Stimulated activated CD4-positive, alpha-beta T cell treated with anti-CD3 and anti-CD28 coated beads, Interleukin-4, amount 100 ng/mL, for 1 hour (primary cell): ENCODE measurements around the gene LEKR1.

Source experiments
- DNase-seq: peaks from one replicate; pipeline ENCODE4 v3.0.0-alpha.2; 2020

LEKR1 gene

DNA sequence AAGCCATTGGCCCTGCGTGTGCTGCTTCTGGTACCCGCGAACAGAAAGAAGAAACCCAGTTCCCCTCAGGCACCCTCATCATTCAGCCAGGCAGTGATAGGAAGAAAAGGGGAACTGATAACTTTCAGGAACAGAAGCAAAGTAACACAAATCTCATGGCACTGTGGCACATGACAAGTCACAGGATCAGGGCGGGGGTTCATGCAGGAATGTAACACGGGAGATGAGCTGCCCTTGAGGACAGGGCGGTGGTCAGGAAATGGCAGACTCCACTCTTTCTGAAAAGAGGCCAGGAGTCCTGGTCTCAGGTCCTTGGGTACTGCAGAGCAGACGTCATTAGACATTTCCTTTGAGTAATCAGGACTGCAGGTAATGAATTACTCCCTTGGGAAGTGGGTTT lies 238.2 kb downstream of the LEKR1 start:
- no peak for DNase-seq

DNA sequence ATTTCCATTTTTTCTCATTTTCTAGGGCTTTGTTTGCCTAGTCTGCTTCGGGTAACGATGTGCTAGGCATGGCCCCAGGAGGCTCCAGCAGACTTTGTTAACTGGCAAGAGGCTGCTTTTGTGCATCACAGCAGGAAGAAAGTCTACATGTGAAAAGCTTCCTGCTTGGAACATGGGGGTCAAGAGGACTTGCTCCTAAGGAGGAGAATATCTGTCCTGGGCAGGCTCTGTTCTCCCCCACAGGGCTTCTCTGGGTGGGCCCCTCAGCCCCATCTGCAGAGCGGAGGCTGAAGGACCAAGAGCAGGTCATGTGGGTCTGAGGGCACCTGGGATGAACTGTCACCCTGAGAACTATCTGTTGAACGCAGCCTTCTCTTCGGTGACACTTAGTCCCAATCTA lies 239.0 kb downstream of the LEKR1 start:
- DNase-seq, result no peak

- no peak for DNase-seq
Measured at GRCh38 chr3:157066335-157067098, 240.4 kb downstream of the LEKR1 start.

DNA sequence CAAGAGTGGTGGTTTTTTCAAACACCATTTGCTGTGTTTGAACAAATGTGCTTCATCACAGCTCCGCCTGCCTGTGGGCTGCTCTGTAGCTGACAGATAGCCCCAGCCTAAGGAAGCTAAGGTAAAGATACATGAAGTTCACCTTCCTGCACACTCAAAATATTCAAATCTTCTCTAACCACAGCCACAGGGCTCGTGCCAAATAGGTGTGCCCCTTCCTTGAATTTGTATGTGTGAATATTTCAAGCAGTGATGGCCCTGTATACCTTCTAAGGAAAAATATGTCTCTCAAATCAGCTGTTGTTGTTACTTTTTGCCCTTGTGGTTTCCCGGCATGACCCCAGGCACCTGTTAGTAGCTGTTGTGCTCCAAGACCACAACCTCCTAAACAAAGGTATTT lies 241.0 kb downstream of the LEKR1 start:
- no peak for DNase-seq

DNA sequence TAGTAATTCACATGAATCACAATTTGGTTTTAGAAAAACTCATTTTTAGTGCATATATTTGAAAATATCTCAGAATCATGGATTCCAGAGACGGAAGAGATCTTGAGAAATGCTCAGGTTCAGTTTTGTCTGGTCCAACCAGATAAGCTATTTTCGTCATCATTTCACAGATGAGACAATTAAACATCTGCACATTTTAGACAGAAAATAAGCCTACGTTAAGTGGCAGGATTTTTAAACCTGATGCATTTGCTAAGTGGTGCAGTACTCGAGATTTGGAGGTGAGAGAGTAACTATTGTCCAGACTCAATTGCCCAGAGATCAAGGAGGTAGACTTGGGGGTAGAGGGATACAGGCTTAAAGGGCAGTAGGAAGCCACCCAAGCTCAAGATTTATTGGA lies 243.3 kb downstream of the LEKR1 start:
- no peak for DNase-seq

DNA sequence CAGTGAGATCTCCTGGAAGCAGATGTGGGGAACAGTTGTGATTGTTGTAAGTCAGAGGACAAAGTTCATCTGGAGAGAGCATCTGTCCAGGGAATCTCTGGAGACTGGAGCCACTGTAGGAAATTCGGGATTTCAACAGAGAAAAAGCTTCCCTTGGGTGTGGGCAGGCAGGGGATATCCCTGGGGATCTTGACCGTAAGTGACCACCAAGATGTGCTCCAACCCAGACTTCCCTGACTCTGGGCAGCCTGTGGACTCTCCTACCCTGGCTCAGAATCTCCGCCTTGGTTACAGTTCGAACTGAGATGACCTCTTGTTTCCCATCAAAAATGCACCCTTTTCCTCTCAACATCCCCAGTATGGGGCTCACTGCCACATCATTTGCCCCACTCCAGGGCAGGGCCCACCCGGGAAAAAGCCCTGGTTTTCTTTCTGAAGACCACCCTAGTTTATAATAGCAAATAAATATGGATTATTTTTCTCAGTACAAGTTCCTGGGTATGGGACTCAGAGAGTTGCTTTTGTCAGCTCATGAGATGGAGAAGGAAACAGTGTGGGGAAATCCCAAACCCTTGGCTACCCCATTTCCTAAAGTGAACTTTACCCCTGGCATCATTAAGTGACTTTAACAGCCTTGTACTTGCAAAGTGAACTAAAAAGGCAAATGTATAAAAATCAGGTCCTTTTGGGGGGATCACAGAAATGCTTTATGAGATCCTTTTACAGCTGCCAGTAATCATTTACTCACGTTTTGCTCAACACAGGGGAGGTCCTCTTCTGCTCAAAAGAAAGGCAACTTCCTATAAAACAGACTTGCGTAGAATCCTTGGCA lies 243.9 kb downstream of the LEKR1 start:
- no peak for DNase-seq

DNA sequence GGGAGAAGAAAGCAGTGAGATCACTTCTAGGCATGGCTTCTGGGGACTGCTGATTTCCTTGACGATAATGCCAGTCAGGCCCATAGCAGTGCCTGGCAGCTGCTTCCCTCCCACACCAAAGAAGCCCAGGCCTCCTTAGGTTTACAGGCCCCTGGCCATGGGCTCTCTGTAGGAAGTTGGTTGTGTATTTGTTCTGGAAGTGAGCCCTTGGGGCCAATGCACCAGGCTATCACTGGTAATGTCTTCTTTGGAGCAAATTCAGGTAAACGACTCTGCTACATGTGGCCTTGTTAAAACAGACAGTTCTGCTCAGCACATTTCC lies 244.5 kb downstream of the LEKR1 start:
- no peak for DNase-seq

- DNase-seq, result no peak
Measured at GRCh38 chr3:157071744-157072525, 245.8 kb downstream of the LEKR1 start.

DNA sequence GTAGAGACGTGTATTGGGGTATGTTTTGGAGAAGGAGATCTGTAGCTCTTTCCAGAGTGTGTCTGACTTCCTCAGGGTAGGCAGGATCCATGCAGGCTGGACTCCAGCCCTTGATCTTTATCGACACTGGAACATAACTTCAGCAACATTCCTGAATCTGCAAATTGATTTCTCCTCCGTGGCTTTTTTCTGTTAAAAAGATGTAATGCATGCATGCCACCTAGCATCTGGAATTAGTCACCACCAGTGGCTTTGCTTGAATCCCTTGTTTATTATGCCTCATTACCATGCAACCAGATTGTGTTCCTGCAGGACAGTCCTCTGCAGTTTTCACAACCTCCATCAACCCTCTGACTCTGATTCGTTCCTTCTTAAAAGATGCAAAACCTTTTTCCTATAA lies 247.7 kb downstream of the LEKR1 start:
- no peak for DNase-seq

GRCh38 chr3:157074490-157074889 lies 248.3 kb downstream of the LEKR1 start:
- no peak for DNase-seq

GRCh38 chr3:157074981-157075380 lies 248.8 kb downstream of the LEKR1 start:
- no peak for DNase-seq

DNA sequence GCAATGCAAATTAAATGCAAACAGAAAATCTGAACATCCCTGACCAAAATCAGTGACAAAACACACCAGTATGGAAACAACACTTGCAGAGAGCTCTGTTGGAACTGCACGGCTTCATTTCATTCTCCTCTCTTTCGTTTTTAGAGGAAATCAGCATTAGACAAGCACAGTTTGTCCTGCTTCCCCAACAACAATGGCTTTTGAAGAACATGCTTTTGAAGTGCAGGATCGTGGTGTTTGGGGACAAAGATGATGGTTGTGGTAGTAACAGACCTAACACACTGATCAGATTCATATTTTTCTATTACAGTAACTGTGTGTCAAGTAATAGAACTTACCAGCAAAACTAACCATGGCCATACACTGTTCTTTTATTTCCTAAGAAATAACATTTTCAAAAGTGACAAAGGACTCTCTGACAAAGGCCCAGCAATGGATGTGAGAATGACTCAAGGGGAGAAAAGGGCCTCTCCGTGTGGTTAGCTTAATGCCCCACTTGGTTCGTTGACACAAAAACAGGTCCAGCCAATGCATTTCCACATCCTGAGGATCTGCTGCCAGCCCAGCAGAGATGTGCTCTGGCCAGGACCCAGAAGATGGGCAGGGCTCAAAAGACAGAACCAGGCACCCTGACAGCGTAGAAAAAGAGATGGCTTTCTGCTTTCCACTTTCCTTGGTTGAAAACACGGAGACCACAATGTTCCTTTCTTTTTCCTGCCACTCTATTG lies 249.7 kb downstream of the LEKR1 start:
- no peak for DNase-seq

DNA sequence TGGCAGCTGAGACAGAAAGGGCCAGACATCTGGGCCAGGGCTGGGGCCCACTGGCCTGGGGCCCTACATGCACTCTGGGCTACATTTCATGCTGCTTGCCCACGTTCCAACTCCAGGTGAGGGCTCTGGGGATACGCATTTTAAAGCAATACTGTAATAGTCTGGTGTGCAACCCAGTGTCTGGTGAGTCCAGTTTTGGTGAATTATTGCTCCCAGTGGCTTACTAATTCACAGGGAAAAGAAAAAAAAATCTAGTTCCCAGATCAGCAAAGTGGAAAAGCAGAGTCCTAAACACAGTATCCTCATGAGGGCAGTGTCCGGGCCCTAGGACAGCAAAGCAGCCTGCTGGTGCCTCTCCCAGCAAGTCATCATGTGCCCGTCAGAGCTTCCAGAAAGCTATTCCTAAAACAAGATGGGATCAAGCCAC lies 251.4 kb downstream of the LEKR1 start:
- no peak for DNase-seq

- no peak for DNase-seq
Measured at GRCh38 chr3:157078131-157078810, 252.1 kb downstream of the LEKR1 start.

DNA sequence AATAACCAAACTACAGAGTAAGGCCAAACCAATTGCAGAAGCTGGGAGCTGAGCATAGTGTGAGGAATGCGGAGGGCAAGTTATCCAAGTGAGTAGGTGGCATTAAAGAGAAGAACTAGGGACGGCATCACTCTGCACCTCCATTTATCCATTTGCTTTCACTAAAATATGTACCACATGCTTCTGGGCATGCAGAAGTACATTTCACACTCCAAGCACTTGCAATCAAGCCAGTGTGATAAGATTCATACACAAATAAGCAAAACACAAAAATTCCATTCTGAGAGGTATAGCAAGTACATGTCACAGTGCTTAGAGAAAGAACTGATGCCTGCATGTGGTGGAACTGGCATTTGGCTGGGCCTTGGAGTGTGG lies 252.6 kb downstream of the LEKR1 start:
- no peak for DNase-seq

DNA sequence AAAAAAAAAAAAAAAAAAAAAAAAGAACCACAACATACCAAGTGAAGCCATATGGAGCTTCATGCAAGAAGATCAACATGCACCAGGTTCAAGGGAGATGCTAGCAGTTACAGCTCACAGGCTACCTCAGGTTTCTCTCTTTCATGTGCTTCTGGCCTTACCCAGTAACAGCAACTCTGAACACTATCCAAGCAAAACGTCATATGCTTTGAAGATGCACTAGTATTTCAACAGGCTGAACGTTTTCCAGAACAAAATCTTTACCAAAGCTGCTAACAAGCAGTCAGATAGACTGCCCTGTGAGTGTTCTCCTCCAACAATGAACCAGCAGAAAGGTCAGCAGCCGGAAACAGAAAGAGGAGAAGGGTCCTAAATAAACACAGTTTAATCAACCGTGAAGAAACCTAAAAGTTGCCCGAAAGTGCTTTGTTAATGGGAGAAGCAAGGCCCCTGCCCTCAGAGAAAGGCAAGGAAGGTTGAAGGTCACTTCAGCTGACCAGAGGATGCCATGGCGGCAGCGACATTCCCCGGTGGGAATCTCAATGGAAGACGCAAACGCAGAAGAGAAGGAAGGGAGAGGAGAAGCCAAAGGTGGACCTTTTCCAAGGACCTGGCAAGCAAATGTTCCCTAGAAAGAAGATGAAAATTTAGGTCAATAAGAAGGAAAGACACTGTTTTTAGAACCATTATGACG lies 253.7 kb downstream of the LEKR1 start:
- DNase-seq, result no peak

DNA sequence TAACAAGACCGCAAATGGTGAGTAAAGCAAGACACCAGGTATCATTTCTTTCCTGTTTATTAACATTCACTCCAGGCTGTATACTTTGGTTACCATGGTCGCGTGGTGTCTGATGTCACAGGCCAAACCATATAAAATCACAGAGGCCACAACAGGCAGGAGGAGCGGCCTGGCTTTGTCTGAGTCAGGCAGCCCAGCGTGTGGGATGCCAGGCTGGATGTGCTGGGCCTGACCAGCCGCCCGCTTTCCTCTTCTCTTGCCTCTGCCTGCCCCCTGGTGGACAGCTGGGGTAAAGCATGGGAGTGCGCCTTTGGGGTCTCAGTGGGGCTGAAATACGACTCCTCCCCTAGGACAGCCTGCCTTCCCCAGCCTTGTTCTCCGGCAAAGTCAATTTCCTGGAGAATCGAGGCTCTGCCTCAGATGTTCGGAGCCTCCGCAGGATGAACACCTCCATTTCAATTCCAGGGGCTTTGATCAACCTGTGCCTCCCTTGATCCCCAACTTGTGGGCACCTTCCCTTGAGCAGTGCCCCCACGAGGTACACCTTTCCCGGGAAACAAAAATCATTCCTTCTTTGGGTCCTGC lies 255.6 kb downstream of the LEKR1 start:
- peak; percentile 85 for DNase-seq

DNA sequence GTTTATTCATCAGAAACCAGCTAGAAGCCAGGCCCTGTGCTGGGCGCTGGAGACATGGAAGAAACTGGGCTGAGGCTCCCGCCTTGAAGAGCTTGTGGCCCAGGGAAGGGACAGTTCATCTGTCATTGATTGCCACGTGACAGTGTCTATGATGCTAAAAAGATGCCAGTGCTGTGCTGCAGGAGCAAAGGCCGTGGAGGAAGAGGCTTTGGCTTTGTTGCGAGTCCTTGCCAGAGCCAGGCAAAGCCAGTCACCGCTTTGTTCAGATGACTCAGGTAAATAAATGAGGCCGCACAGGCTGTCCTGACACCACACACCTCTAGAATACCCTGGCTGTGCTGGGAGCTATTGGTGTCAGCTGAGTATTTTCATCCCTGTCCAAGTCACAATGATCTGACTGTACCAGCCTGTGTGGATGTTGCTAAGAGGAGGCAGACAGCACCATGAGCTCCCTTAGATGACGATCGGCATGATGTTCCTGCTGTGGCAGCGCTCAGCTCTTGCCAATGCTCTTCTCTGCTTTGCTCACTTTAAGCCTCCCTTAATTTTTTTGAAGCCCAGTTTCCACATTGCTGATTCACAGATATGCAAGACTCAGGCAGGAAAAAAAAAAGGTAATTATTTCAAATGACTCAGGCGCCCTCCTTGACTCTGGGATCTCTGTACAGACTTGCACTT lies 256.3 kb downstream of the LEKR1 start:
- no peak for DNase-seq

DNA sequence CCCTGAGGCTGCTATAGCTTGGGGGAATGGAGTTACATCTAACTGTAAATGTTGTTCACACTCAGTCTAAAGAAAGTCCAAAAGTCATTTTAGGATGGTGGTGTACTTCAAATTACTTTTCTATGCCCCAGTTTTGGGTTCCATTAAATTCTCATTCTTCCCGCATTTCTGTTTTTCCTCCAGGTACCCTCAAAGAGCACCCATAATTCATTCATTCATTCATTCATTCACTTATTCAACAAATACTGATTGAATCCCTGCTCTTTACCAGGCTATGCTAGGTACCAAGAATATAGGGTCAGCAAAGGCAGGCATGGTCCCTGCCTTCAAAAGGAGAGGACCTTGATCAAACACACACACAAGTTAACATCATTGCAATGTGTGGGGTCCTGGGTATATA lies 257.7 kb downstream of the LEKR1 start:
- no peak for DNase-seq

GRCh38 chr3:157086060-157086750 lies 260.1 kb downstream of the LEKR1 start:
- no peak for DNase-seq
